Fibroblast of the aortic adventitia (primary cell): ENCODE results near the gene GAL3ST2. TPM values are rescaled to one million over a fixed set of nuclear protein-coding genes. Genes with fewer than 3 reads are reported as not detected.

ENCODE experiments used
- DNase-seq: peaks from one replicate; pipeline ENCODE4 v3.0.0-alpha.2; 2010; ENCODE audit warnings: low read depth
- H3K4me3 ChIP-seq: 2 replicates; pipeline ENCODE4 v1.5.1; 2011; ENCODE audit warnings: low read depth, mild to moderate bottlenecking, control low read depth, low read length, moderate library complexity
- total RNA-seq: library from RNA; depleted of rRNA; stranded (reverse); fragments of >200 nt; gene quantifications from 2 replicates; pipeline ENCODE4 v1.2.3, GENCODE V29; 2012; ENCODE audit warnings: low replicate concordance
- TF ChIP-seq, protein P1 (sequence below): IDR thresholded peaks from 2 replicates; pipeline ENCODE4 v1.5.1; 2011; ENCODE audit warnings: mild to moderate bottlenecking, low read length, control low read depth, inconsistent platforms; ENCODE audit not compliant: insufficient read depth

Gene GAL3ST2
- total RNA-seq, 1 donor: not detected

- TF ChIP-seq, protein P1, sequence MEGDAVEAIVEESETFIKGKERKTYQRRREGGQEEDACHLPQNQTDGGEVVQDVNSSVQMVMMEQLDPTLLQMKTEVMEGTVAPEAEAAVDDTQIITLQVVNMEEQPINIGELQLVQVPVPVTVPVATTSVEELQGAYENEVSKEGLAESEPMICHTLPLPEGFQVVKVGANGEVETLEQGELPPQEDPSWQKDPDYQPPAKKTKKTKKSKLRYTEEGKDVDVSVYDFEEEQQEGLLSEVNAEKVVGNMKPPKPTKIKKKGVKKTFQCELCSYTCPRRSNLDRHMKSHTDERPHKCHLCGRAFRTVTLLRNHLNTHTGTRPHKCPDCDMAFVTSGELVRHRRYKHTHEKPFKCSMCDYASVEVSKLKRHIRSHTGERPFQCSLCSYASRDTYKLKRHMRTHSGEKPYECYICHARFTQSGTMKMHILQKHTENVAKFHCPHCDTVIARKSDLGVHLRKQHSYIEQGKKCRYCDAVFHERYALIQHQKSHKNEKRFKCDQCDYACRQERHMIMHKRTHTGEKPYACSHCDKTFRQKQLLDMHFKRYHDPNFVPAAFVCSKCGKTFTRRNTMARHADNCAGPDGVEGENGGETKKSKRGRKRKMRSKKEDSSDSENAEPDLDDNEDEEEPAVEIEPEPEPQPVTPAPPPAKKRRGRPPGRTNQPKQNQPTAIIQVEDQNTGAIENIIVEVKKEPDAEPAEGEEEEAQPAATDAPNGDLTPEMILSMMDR: no peak
- no peak for DNase-seq
- no peak overlapping the region for H3K4me3 ChIP-seq
Measured at GRCh38 chr2:241852116-241852980, 75.7 kb downstream of the GAL3ST2 start.

DNA sequence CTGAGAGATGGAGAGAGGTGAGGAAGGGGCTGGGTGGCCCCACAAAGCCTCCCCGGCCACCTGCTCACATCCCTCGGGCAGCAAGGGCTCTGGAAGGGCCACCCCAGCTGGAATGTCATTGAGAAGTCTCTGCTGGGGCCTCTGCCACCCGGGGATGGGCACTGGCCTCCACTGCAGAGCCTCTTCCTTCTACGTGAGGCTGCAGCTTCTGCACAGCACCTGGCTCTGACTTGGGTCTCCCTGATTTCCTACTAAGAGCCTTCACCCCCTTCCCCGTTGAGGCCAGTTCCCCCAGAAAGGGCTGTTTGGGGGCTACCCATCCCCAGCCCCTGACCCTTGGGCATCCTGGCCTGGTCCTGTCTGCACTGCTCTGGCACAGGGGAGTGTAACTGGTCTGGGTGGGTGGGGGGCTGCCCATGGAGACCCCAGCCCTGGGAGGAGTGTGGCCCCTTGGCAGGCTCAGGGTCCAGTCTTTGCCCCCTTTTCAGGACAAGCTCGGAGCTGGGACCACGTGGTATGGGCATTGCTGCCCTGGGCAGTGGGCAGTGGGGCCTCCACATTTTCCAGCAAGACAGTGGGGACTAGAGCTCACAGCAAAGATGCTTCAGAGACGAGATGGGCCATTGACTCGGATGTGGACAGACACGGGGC, 76.5 kb downstream of the GAL3ST2 start:
- no peak for DNase-seq
- TF ChIP-seq, protein P1: no peak
- no peak overlapping the region for H3K4me3 ChIP-seq

Other genes starting within 250 kb of the GAL3ST2 start
- 15.3 and 21.4 TPM in 2 replicates for gene BOK, start 218.1 kb upstream of the GAL3ST2 start, total RNA-seq
- 26.4 and 27.0 TPM in 2 replicates for gene THAP4, start 139.7 kb upstream of the GAL3ST2 start, total RNA-seq
- 22.3 and 52.0 TPM in 2 replicates for gene ATG4B, start 139.1 kb upstream of the GAL3ST2 start, total RNA-seq
- 12.8 and 41.8 TPM in 2 replicates for gene DTYMK, start 90.0 kb upstream of the GAL3ST2 start, total RNA-seq
- 14.6 and 29.2 TPM in 2 replicates for gene ING5, start 74.8 kb upstream of the GAL3ST2 start, total RNA-seq
- 9.3 and 44.1 TPM in 2 replicates for gene D2HGDH, start 42.2 kb upstream of the GAL3ST2 start, total RNA-seq
- not detected in 2 replicates for gene NEU4, start 32.4 kb downstream of the GAL3ST2 start, total RNA-seq
- not detected in 2 replicates for gene PDCD1, start 82.1 kb downstream of the GAL3ST2 start, total RNA-seq
- gene RTP5, start 92.9 kb downstream of the GAL3ST2 start, total RNA-seq: not detected in 2 replicates